SU-DHL-6 (cell line): Measurements from ENCODE around the gene JAK1.

Experiments
- H2AFZ ChIP-seq: fragments of 200-600 bp; sonication (generic); 2 replicates; pipeline ENCODE4 v1.6.1; 2014; ENCODE audit warnings: low read depth, mild to moderate bottlenecking, moderate library complexity, mixed read lengths, antibody characterized with exemption, low read length; ENCODE audit not compliant: severe bottlenecking
- H3F3A ChIP-seq: fragments of 200-600 bp; shearing (Covaris generic); 2 replicates; pipeline ENCODE4 v1.6.0; 2016; ENCODE audit warnings: antibody characterized with exemption, mild to moderate bottlenecking; ENCODE audit not compliant: insufficient read depth
- H3K27ac ChIP-seq: fragments of 200-600 bp; sonication (generic); 2 replicates; pipeline ENCODE4 v1.5.1; 2016; ENCODE audit warnings: low read depth, mild to moderate bottlenecking, low read length, moderate library complexity, mixed read lengths
- H3K27me3 ChIP-seq: fragments of 200-600 bp; sonication (generic), shearing (Covaris generic); 2 replicates; pipeline ENCODE4 v1.6.0; 2014; ENCODE audit warnings: mild to moderate bottlenecking, low read length
- H3K36me3 ChIP-seq: fragments of 200-600 bp; sonication (generic); 2 replicates; pipeline ENCODE4 v1.6.1; 2014; ENCODE audit warnings: mild to moderate bottlenecking, low read length, mixed read lengths
- H3K4me2 ChIP-seq: fragments of 300-600, 200-600 bp; shearing (Covaris generic), sonication (generic); 2 replicates; pipeline ENCODE4 v1.6.0; 2014; ENCODE audit warnings: low read length, low read depth, mild to moderate bottlenecking; ENCODE audit not compliant: poor library complexity, severe bottlenecking
- H3K4me3 ChIP-seq: fragments of 200-600 bp; sonication (generic); 2 replicates; pipeline ENCODE4 v1.5.1; 2014; ENCODE audit warnings: antibody characterized with exemption, low read length, mild to moderate bottlenecking, mixed read lengths; ENCODE audit not compliant: insufficient read depth, poor library complexity, severe bottlenecking
- H3K79me2 ChIP-seq: fragments of 200-600 bp; sonication (generic); 2 replicates; pipeline ENCODE4 v1.6.1; 2014; ENCODE audit warnings: mild to moderate bottlenecking, low read length, moderate library complexity; ENCODE audit not compliant: insufficient read depth
- H3K9ac ChIP-seq: fragments of 200-600 bp; sonication (generic); 2 replicates; pipeline ENCODE4 v1.7.0; 2014; ENCODE audit warnings: mild to moderate bottlenecking, low read length
- H3K9me2 ChIP-seq: fragments of 200-600 bp; sonication (generic); replicated peaks from 2 replicates; pipeline ENCODE4 v1.6.1; 2014; ENCODE audit warnings: low read length; ENCODE audit not compliant: insufficient read depth
- H3K9me3 ChIP-seq: fragments of 200-600 bp; sonication (generic); 2 replicates; pipeline ENCODE4 v1.6.1; 2014; ENCODE audit warnings: low read length, mixed read lengths; ENCODE audit not compliant: insufficient read depth
- H4K20me1 ChIP-seq: fragments of 200-600 bp; sonication (generic); 2 replicates; pipeline ENCODE4 v1.6.1; 2014; ENCODE audit warnings: low read depth, mild to moderate bottlenecking, antibody characterized with exemption, low read length, moderate library complexity, mixed read lengths
- EZH2phosphoT487 ChIP-seq: fragments of 200-600 bp; sonication (generic), shearing (Covaris generic); conservative IDR thresholded peaks from 2 replicates; pipeline ENCODE4 v1.6.1; 2018; ENCODE audit warnings: mild to moderate bottlenecking, antibody characterized with exemption, low read length, moderate library complexity, mixed read lengths
- TF ChIP-seq, protein P1 (sequence below): fragments of 200-600 bp; sonication (generic); IDR thresholded peaks from one replicate; pipeline ENCODE4 v1.5.1; 2017; ENCODE audit warnings: antibody characterized with exemption, mild to moderate bottlenecking, low read length, moderate library complexity; ENCODE audit not compliant: insufficient read depth, poor library complexity, severe bottlenecking

Gene JAK1

DNA sequence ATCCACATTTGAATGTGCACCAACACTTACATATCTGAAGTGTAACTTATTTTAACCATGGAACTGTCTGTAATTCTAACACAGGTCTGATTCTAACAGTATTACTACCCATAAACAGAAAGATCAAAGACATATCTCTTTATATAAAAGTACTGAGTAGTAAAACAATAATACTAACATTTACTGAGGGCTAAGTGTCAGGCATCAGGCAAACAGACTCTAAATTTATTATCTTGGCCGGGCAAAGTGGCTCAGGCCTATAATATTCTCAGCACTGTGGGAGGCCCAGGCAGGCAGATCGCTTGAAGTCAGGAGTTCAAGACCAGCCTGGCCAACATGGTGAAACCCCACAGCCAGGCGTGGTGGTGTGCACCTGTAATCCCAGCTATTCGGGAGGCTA lies 85.9 kb downstream of the JAK1 start:
- Histone ChIP-seq H3K27ac (no peak overlapping the region), H3K4me2 (no peak overlapping the region), H3K4me3 (no peak overlapping the region), H3K36me3 (0 out of 2 replicates have a peak, but pooled peaks cover 2% of the 10 kb centered on the region), H3K27me3 (no peaks in the 10 kb centered on the region), H4K20me1 (no peaks in the 10 kb centered on the region), H2AFZ (no peak overlapping the region), H3K79me2 (no peaks in the 10 kb centered on the region), H3K9me2 (no peaks in the 10 kb centered on the region), H3K9ac (no peak overlapping the region), H3F3A (no peaks in the 10 kb centered on the region), H3K9me3 (no peaks in the 10 kb centered on the region)
- no peak for TF ChIP-seq EZH2phosphoT487
- TF ChIP-seq, protein P1, sequence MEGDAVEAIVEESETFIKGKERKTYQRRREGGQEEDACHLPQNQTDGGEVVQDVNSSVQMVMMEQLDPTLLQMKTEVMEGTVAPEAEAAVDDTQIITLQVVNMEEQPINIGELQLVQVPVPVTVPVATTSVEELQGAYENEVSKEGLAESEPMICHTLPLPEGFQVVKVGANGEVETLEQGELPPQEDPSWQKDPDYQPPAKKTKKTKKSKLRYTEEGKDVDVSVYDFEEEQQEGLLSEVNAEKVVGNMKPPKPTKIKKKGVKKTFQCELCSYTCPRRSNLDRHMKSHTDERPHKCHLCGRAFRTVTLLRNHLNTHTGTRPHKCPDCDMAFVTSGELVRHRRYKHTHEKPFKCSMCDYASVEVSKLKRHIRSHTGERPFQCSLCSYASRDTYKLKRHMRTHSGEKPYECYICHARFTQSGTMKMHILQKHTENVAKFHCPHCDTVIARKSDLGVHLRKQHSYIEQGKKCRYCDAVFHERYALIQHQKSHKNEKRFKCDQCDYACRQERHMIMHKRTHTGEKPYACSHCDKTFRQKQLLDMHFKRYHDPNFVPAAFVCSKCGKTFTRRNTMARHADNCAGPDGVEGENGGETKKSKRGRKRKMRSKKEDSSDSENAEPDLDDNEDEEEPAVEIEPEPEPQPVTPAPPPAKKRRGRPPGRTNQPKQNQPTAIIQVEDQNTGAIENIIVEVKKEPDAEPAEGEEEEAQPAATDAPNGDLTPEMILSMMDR: no peak

DNA sequence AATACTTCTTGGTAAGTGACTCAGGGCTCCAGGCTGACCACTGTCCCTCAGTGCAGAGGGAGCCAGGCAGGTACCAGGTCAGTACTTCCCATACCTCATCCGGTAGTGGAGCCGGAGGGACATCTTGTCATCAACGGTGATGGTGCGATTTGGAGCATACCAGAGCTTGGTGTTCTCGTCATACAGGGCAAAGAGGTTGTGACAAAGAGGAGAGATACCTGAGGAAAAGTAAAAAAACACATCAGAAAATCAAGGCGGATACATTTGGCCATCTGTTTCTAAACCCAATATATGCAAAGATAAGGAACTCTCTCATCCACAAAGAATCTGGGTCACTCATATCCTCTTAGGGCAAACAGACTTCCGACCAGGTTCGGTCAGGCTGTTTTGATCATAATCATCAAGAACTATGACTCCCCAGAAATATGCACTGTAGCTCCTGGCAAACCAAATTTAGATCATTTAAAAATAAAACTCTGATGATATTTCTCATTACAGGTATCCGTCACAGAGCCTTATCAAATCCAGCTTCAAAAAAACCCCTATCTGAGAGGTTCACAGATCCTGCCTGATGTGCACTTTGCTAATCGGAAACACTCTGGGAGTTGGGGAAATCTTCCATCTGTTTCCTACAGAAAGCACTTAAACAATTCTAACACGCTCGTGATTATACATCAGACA lies 87.3 kb downstream of the JAK1 start:
- no peaks in the 10 kb centered on the region for H3F3A ChIP-seq
- TF ChIP-seq, protein P1: no peak
- TF ChIP-seq EZH2phosphoT487: no peak
- H3K9ac ChIP-seq: no peak overlapping the region
- H3K27ac ChIP-seq: no peak overlapping the region
- H3K4me2 ChIP-seq: no peak overlapping the region
- H3K27me3 ChIP-seq: no peaks in the 10 kb centered on the region
- H3K9me3 ChIP-seq: no peaks in the 10 kb centered on the region
- H3K36me3 ChIP-seq: 0 out of 2 replicates have a peak, but pooled peaks cover 2% of the 10 kb centered on the region
- no peak overlapping the region for H2AFZ ChIP-seq
- H4K20me1 ChIP-seq: no peaks in the 10 kb centered on the region
- no peaks in the 10 kb centered on the region for H3K9me2 ChIP-seq
- no peaks in the 10 kb centered on the region for H3K79me2 ChIP-seq
- no peak overlapping the region for H3K4me3 ChIP-seq

DNA sequence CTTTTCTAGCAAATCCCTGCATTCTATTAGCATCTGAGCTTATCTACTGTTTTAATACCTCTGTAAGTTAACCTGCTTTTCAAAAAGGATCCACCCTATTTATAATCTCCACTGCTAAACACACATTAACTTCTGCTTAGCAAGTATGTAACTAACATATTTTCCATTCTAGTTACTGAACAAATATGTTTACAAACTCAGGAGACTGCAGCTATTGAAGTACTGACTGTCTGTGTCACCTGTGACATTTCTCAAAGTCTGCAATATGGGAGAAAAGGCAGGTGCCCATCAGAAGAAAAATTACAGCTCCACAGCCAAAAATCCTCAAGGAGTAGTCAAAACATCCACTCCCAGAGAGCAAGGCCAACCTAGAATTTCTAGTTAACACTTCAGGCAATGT lies 88.3 kb downstream of the JAK1 start:
- H3K27ac ChIP-seq: no peak overlapping the region
- H3K4me2 ChIP-seq: no peak overlapping the region
- no peaks in the 10 kb centered on the region for H3K27me3 ChIP-seq
- 0 out of 2 replicates have a peak, but pooled peaks cover 2% of the 10 kb centered on the region for H3K36me3 ChIP-seq
- no peaks in the 10 kb centered on the region for H3F3A ChIP-seq
- H4K20me1 ChIP-seq: no peaks in the 10 kb centered on the region
- no peak overlapping the region for H2AFZ ChIP-seq
- H3K9me3 ChIP-seq: no peaks in the 10 kb centered on the region
- no peak overlapping the region for H3K9ac ChIP-seq
- no peaks in the 10 kb centered on the region for H3K9me2 ChIP-seq
- no peaks in the 10 kb centered on the region for H3K79me2 ChIP-seq
- no peak for TF ChIP-seq EZH2phosphoT487
- TF ChIP-seq, protein P1: no peak
- H3K4me3 ChIP-seq: no peak overlapping the region
